ENCODE measurements around the gene DYNC1I1.

GRCh38 chr7:95963446-95963990 lies 191.2 kb downstream of the DYNC1I1 start:
- TF ChIP-seq, protein P1, sequence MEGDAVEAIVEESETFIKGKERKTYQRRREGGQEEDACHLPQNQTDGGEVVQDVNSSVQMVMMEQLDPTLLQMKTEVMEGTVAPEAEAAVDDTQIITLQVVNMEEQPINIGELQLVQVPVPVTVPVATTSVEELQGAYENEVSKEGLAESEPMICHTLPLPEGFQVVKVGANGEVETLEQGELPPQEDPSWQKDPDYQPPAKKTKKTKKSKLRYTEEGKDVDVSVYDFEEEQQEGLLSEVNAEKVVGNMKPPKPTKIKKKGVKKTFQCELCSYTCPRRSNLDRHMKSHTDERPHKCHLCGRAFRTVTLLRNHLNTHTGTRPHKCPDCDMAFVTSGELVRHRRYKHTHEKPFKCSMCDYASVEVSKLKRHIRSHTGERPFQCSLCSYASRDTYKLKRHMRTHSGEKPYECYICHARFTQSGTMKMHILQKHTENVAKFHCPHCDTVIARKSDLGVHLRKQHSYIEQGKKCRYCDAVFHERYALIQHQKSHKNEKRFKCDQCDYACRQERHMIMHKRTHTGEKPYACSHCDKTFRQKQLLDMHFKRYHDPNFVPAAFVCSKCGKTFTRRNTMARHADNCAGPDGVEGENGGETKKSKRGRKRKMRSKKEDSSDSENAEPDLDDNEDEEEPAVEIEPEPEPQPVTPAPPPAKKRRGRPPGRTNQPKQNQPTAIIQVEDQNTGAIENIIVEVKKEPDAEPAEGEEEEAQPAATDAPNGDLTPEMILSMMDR (IDR thresholded peaks at IDR 0.05) = no peak
- TF ChIP-seq POLR2AphosphoS5 (IDR thresholded peaks at IDR 0.05) (no peak), EP300 (IDR thresholded peaks at IDR 0.05) (no peak), POLR2A (IDR thresholded peaks at IDR 0.05) (no peak)

Measured in upper lobe of left lung (tissue), 4 donors.